GM19324 (cell line): Measurements from ENCODE around the gene RXRA.

Experiments
- ATAC-seq: cut with Tn5 transposase; IDR thresholded peaks from one replicate; pipeline ENCODE4 v1.9.1; 2021; ENCODE audit warnings: mild to moderate bottlenecking, moderate library complexity; ENCODE audit not compliant: unreplicated experiment, low FRiP score

RXRA gene

GRCh38 chr9:134377143-134377484, 50.9 kb downstream of the RXRA start:
- ATAC-seq, result no peak

- ATAC-seq, result no peak
Measured at GRCh38 chr9:134377976-134378375, 51.7 kb downstream of the RXRA start.

GRCh38 chr9:134378901-134379338, 52.7 kb downstream of the RXRA start:
- ATAC-seq, result no peak

- ATAC-seq, result no peak
Measured at GRCh38 chr9:134379831-134380365, 53.6 kb downstream of the RXRA start.

GRCh38 chr9:134380542-134381271, 54.5 kb downstream of the RXRA start:
- no peak for ATAC-seq

- no peak for ATAC-seq
Measured at GRCh38 chr9:134381272-134381661, 55.0 kb downstream of the RXRA start.

GRCh38 chr9:134381671-134382516, 55.6 kb downstream of the RXRA start:
- ATAC-seq, result no peak

GRCh38 chr9:134382733-134383132, 56.5 kb downstream of the RXRA start:
- ATAC-seq, result no peak

GRCh38 chr9:134383148-134383547, 56.9 kb downstream of the RXRA start:
- ATAC-seq, result no peak

GRCh38 chr9:134384811-134385479, 58.7 kb downstream of the RXRA start:
- ATAC-seq, result no peak

GRCh38 chr9:134385915-134386314, 59.7 kb downstream of the RXRA start:
- no peak for ATAC-seq

GRCh38 chr9:134386951-134387831, 60.9 kb downstream of the RXRA start:
- no peak for ATAC-seq

- ATAC-seq, result no peak
Measured at GRCh38 chr9:134388289-134388808, 62.1 kb downstream of the RXRA start.

GRCh38 chr9:134388976-134389375, 62.7 kb downstream of the RXRA start:
- no peak for ATAC-seq

- ATAC-seq, result no peak
Measured at GRCh38 chr9:134389642-134390041, 63.4 kb downstream of the RXRA start.

GRCh38 chr9:134390537-134390936, 64.3 kb downstream of the RXRA start:
- no peak for ATAC-seq

- peak; percentile 21 for ATAC-seq
Measured at GRCh38 chr9:134390947-134391318, 64.7 kb downstream of the RXRA start.

- ATAC-seq, result peak; percentile 35
Measured at GRCh38 chr9:134391319-134392231, 65.3 kb downstream of the RXRA start.

GRCh38 chr9:134392900-134393299, 66.6 kb downstream of the RXRA start:
- ATAC-seq, result no peak
